Left ventricle myocardium inferior (tissue), 1 donor: Measurements from ENCODE around the gene POU2AF2. TPM values are rescaled to one million over a fixed set of nuclear protein-coding genes. Genes with fewer than 3 reads are reported as not detected.

Experiments used
- DNase-seq: peaks from one replicate; pipeline ENCODE4 v3.0.0-alpha.2; 2020
- H3K27ac ChIP-seq: fragments of 200-600 bp; replicated peaks from 2 replicates; pipeline ENCODE4 v1.8.0; 2021
- H3K27me3 ChIP-seq: fragments of 200-600 bp; 2 replicates; pipeline ENCODE4 v1.8.0; 2021; ENCODE audit warnings: low read depth
- H3K36me3 ChIP-seq: fragments of 200-600 bp; 2 replicates; pipeline ENCODE4 v1.8.0; 2021
- H3K4me1 ChIP-seq: fragments of 200-600 bp; 2 replicates; pipeline ENCODE4 v1.8.0; 2021
- H3K4me3 ChIP-seq: fragments of 200-600 bp; 2 replicates; pipeline ENCODE4 v1.8.0; 2021; ENCODE audit warnings: mild to moderate bottlenecking, moderate library complexity
- H3K9me3 ChIP-seq: fragments of 200-600 bp; replicated peaks from 2 replicates; pipeline ENCODE4 v1.8.0; 2021
- intact Hi-C: fragments of 100-400 bp; cut with micrococcal nuclease; formaldehyde crosslinking; loops from one replicate; pipeline ENCODE4 v1.11.0; 2022
- total RNA-seq: library from RNA; stranded (reverse); fragmentation: NEBNext Ultra II Directional; extraction: Animal tissue kit (Norgen Biotek cat#: 25700); gene quantifications from one replicate; pipeline ENCODE4 v1.2.1, GENCODE V29; 2021
- TF ChIP-seq, protein P1 (sequence below): fragments of 200-600 bp; IDR thresholded peaks from 2 replicates; pipeline ENCODE4 v1.8.0; 2021; ENCODE audit warnings: antibody characterized with exemption, mild to moderate bottlenecking, borderline replicate concordance
- donor health status: DM: no; HTN: yes; CAD: no; lungs with severe emphysema.

Gene POU2AF2
- total RNA-seq, 1 donor from 2014 or later: not detected

DNA sequence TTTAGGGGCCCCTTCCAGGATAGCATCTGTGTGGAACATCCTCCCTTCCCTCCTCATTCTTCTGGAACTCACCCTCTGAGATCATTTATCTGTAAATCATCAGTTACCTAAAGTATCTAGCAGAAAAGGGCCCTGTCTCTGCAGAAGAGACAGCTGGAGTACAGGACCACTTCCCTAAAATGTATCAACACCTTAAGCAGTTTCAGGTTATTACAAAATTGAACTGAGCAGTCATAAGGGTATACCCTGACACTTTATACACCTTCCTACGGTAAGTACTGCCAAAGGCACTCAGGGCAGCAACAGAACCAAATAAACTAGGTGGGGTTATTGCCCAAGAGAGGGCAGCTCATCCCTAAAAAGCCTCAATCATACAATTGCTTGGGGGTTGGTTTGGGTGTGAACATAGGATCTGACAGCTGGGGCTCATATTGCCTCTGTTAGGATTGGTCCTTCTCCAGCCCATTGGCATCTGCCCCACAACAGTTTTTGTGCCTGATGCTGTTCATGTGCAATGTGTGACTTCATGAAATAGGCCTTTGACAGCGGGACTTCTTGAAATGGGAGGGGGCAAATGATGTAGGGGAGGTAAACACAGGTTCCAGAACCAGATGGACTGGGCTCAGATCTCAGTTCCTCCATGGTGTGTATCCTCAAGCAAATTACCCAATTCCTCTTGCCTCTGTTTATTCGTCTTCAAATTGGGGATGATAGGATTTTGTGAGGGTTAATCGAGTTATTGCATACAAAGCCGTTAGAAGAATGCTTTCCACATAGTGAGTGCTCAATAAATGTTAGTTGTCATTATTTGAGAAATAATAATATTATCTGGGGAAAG lies 55.7 kb downstream of the POU2AF2 start:
- Histone ChIP-seq H3K27me3 (peaks cover 31% of the 10 kb centered on the region), H3K9me3 (no peaks in the 10 kb centered on the region), H3K4me3 (no peak overlapping the region), H3K27ac (no peak overlapping the region), H3K4me1 (peaks cover 16% of the 10 kb centered on the region), H3K36me3 (no peaks in the 10 kb centered on the region)
- TF ChIP-seq, protein P1, sequence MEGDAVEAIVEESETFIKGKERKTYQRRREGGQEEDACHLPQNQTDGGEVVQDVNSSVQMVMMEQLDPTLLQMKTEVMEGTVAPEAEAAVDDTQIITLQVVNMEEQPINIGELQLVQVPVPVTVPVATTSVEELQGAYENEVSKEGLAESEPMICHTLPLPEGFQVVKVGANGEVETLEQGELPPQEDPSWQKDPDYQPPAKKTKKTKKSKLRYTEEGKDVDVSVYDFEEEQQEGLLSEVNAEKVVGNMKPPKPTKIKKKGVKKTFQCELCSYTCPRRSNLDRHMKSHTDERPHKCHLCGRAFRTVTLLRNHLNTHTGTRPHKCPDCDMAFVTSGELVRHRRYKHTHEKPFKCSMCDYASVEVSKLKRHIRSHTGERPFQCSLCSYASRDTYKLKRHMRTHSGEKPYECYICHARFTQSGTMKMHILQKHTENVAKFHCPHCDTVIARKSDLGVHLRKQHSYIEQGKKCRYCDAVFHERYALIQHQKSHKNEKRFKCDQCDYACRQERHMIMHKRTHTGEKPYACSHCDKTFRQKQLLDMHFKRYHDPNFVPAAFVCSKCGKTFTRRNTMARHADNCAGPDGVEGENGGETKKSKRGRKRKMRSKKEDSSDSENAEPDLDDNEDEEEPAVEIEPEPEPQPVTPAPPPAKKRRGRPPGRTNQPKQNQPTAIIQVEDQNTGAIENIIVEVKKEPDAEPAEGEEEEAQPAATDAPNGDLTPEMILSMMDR: no peak
- no peak for DNase-seq
- intact Hi-C loops: no loop called here

DNA sequence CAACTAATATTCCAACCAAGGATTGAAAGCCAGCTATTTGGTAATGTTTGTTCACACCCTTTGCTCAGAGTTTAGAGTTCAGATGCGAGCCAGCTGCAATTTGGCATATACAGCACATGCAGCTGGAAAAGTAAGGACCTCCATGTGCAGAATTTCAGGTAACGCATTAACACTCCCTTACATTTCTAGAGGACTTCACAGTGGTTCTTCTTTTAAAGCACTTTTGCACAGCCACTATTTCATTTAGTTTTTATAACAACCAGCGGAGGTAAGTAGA lies 56.3 kb downstream of the POU2AF2 start:
- intact Hi-C loops: no loop called here
- Histone ChIP-seq H3K27ac (no peak overlapping the region), H3K36me3 (no peaks in the 10 kb centered on the region), H3K9me3 (no peaks in the 10 kb centered on the region), H3K4me1 (peaks cover 16% of the 10 kb centered on the region), H3K27me3 (peaks cover 32% of the 10 kb centered on the region), H3K4me3 (no peak overlapping the region)
- no peak for DNase-seq
- TF ChIP-seq, protein P1: no peak

DNA sequence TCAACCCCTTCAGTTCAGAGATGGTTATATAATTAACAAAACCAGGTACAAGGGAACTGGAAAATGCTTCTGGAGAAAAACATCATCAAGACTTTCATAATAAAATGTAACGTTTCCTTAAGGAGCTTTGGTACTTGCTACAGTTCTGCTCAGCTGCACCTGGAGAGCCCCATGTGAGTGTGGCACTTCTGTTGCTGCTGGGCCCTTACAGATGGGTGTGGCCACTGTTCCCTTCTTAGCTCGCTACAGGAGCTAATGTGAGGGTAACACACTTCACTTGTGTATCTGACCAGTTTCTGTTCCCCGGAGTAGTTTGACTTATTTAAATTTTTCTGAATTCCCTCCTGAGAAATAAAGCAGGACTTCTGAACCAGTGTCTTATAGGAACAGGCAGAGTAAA lies 56.8 kb downstream of the POU2AF2 start:
- no peak overlapping the region for H3K4me3 ChIP-seq
- H3K27ac ChIP-seq: no peak overlapping the region
- intact Hi-C loops: no loop called here
- TF ChIP-seq, protein P1: no peak
- no peak for DNase-seq
- H3K27me3 ChIP-seq: peaks cover 36% of the 10 kb centered on the region
- H3K9me3 ChIP-seq: no peaks in the 10 kb centered on the region
- H3K36me3 ChIP-seq: no peaks in the 10 kb centered on the region
- H3K4me1 ChIP-seq: peaks cover 16% of the 10 kb centered on the region

DNA sequence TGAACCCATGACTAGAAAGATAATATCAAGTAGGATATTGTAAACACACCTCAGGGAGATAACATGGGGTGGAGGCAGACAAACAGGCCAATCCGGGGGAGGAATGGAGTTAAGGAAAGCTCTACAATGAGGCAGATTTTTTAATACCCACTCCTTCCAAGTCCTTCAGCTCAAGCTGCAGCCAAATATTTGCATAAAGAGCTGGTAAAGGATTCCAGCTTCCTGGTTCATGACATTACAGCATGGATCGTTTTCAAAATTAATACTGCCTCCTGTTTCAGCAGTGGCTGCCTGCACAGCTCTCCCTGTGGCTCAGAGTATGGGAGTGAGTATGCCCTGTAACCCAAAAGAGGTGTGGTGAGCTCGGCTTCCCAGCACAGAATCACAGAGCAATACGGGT lies 57.9 kb downstream of the POU2AF2 start:
- Histone ChIP-seq H3K27me3 (peaks cover 32% of the 10 kb centered on the region), H3K4me1 (peaks cover 16% of the 10 kb centered on the region), H3K9me3 (no peaks in the 10 kb centered on the region), H3K27ac (no peak overlapping the region), H3K36me3 (no peaks in the 10 kb centered on the region), H3K4me3 (no peak overlapping the region)
- DNase-seq: no peak
- TF ChIP-seq, protein P1: no peak
- intact Hi-C loops: no loop called here

DNA sequence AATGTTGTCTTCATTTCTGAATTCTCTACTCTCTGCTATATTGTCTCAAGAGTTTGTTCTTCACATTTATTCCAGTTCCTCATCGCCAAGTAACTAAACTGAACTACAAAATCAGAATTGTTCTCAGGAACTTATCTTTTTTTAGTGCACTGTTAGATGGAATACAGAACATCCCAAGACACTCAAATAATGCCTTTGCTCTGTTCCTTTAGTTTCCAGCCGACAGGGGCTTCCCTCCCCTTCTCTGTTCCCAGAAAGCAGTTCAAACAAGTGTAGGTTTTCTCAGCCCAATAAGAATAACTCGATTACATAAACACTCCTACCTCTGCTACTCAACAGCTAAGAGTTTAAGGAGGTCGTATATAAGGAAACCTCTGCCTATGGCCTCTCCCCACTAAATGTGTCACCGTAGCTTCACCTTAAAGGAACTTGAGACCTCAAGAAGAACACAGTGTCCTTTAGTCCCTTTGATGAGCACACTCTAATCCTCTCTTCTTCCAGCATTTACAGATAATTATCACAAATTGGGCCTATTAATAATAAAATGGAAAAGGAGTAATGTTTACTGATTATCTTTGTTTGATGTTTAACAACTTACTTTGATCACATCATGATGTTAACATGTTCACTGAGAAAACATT lies 59.8 kb downstream of the POU2AF2 start:
- Histone ChIP-seq H3K9me3 (no peaks in the 10 kb centered on the region), H3K27me3 (peaks cover 14% of the 10 kb centered on the region), H3K36me3 (no peaks in the 10 kb centered on the region), H3K4me3 (no peak overlapping the region), H3K4me1 (no peaks in the 10 kb centered on the region), H3K27ac (no peak overlapping the region)
- intact Hi-C loops: no loop called here
- no peak for DNase-seq
- TF ChIP-seq, protein P1: no peak
